NCI-H524 (cell line): ENCODE measurements around the gene GBP7.
"Not testable (repeated sequence)": the region's sequence is repeated elsewhere in the genome, so short reads cannot be mapped to it uniquely, and the experiment has no call there.

Experiments used
- DNase-seq, 2 experiments: peaks; one replicate each; lab custom pipeline; 2025; lab: John Stamatoyannopoulos, UW

Gene GBP7

GRCh38 chr1:89175601-89176256, at the start of gene GBP7:
Gene GBP7 (minus strand): TSS chr1:89176003. CDS start chr1:89171935, 4,068 bp downstream.
- DNase-seq, result no peak

- DNase-seq, result no peak
Measured at GRCh38 chr1:89221341-89221740, 45.5 kb upstream of the GBP7 start.

GRCh38 chr1:89219851-89220250, 44.0 kb upstream of the GBP7 start:
- DNase-seq, result not testable (repeated sequence)

- DNase-seq, result not testable (repeated sequence)
Measured at GRCh38 chr1:89218941-89219340, 43.1 kb upstream of the GBP7 start.

- DNase-seq, result no peak
Measured at GRCh38 chr1:89213347-89213746, 37.5 kb upstream of the GBP7 start.

GRCh38 chr1:89211035-89211634, 35.3 kb upstream of the GBP7 start:
- no peak for DNase-seq

- DNase-seq, result no peak
Measured at GRCh38 chr1:89206373-89206772, 30.6 kb upstream of the GBP7 start.

GRCh38 chr1:89203166-89203565, 27.4 kb upstream of the GBP7 start:
- DNase-seq, result no peak

- no peak for DNase-seq
Measured at GRCh38 chr1:89201106-89201794, 25.4 kb upstream of the GBP7 start.

GRCh38 chr1:89200663-89201062, 24.9 kb upstream of the GBP7 start:
- DNase-seq, result no peak

GRCh38 chr1:89199525-89200031, 23.8 kb upstream of the GBP7 start:
- no peak for DNase-seq

- no peak for DNase-seq
Measured at GRCh38 chr1:89198491-89199072, 22.8 kb upstream of the GBP7 start, which contains the start of gene GBP4. Gene GBP4 (minus strand): TSS chr1:89198942. CDS start chr1:89198834, 108 bp downstream.

GRCh38 chr1:89198081-89198480, 22.3 kb upstream of the GBP7 start:
- no peak for DNase-seq

GRCh38 chr1:89195476-89195875, 19.7 kb upstream of the GBP7 start:
- DNase-seq, result no peak

GRCh38 chr1:89191314-89191713, 15.5 kb upstream of the GBP7 start:
- no peak for DNase-seq

- DNase-seq, result no peak
Measured at GRCh38 chr1:89190017-89190416, 14.2 kb upstream of the GBP7 start.

GRCh38 chr1:89179343-89179742, 3.5 kb upstream of the GBP7 start:
- DNase-seq, result no peak

- no peak for DNase-seq
Measured at GRCh38 chr1:89176971-89177370, 1.2 kb upstream of the GBP7 start.

- no peak for DNase-seq
Measured at GRCh38 chr1:89174491-89174890, 1.3 kb downstream of the GBP7 start.

GRCh38 chr1:89172468-89173143, 3.2 kb downstream of the GBP7 start:
- no peak for DNase-seq

GRCh38 chr1:89171067-89171438, 4.8 kb downstream of the GBP7 start:
- no peak for DNase-seq
